Measurements from ENCODE around the gene PTPN1.

DNA sequence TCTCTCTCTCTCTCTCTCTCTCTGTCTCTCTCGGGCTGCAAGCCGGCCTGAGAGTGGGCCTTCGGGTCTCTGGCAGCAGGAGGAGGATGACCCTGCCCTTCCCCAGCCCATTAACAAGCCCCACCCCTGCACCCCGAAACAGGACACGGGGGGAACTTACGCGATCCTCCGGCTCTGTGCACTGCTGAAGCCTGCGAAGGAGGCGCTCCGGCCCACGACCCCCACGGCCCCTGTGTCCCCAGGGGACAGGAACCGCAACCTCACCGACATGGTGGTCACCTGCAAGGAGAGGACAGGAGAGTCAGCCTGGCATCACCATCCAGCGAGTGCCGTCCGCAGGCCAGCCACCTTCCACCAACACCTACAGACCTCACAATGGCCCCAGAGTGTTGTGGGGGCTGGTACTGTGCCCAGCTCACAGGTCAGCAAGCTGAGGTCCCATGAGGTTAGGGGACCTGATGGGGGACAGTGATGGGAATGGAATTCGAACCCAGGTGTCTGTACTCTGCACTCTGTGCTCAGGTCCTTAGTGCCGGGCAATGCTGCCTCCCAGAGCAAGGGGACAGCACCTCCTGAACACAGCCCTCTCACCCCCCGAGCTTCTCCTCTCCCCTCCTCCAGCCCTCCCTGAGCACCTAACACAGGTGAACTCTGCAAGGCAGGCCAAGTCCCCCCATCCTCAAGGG is 120.5 kb downstream of the PTPN1 start:
- no peak for TF ChIP-seq YY1 (IDR thresholded peaks at IDR 0.05; ENCODE audit: low read depth)
- no peak for TF ChIP-seq RAD21 (IDR thresholded peaks at IDR 0.05; ENCODE audit: low read length)
- TF ChIP-seq, protein P1, sequence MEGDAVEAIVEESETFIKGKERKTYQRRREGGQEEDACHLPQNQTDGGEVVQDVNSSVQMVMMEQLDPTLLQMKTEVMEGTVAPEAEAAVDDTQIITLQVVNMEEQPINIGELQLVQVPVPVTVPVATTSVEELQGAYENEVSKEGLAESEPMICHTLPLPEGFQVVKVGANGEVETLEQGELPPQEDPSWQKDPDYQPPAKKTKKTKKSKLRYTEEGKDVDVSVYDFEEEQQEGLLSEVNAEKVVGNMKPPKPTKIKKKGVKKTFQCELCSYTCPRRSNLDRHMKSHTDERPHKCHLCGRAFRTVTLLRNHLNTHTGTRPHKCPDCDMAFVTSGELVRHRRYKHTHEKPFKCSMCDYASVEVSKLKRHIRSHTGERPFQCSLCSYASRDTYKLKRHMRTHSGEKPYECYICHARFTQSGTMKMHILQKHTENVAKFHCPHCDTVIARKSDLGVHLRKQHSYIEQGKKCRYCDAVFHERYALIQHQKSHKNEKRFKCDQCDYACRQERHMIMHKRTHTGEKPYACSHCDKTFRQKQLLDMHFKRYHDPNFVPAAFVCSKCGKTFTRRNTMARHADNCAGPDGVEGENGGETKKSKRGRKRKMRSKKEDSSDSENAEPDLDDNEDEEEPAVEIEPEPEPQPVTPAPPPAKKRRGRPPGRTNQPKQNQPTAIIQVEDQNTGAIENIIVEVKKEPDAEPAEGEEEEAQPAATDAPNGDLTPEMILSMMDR (IDR thresholded peaks at IDR 0.05): no peak
- no peak for TF ChIP-seq RCOR1 (IDR thresholded peaks at IDR 0.05; ENCODE audit: low read length)
- no peak for TF ChIP-seq EP300 (IDR thresholded peaks at IDR 0.05; ENCODE audit: borderline replicate concordance in 1 of 2, low read depth in 1 of 2, low read length in 1 of 2)
- no peak for TF ChIP-seq JUND (IDR thresholded peaks at IDR 0.05)
- TF ChIP-seq, protein P2, sequence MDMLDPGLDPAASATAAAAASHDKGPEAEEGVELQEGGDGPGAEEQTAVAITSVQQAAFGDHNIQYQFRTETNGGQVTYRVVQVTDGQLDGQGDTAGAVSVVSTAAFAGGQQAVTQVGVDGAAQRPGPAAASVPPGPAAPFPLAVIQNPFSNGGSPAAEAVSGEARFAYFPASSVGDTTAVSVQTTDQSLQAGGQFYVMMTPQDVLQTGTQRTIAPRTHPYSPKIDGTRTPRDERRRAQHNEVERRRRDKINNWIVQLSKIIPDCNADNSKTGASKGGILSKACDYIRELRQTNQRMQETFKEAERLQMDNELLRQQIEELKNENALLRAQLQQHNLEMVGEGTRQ (IDR thresholded peaks at IDR 0.05; ENCODE audit: borderline replicate concordance, low read depth, low read length): no peak
- no peak for TF ChIP-seq FOXM1 (IDR thresholded peaks at IDR 0.05; ENCODE audit: low read depth)
